Neural cell (in vitro differentiated cells): ENCODE measurements around the gene LYPLAL1. TPM values are rescaled to one million over a fixed set of nuclear protein-coding genes. Genes with fewer than 3 reads are reported as not detected.

Source experiments
- H2AFZ ChIP-seq: fragments of 200-600, 300-800 bp; sonication (generic), shearing (Covaris generic); 2 replicates; pipeline ENCODE4 v1.6.0; 2014; ENCODE audit warnings: low read depth, mild to moderate bottlenecking, antibody characterized with exemption, low read length, moderate library complexity
- H3F3A ChIP-seq: fragments of 200-600 bp; shearing (Covaris generic); 2 replicates; pipeline ENCODE4 v1.6.1; 2016; ENCODE audit warnings: mild to moderate bottlenecking, moderate library complexity, mixed read lengths, antibody characterized with exemption, low read length; ENCODE audit not compliant: insufficient read depth, poor library complexity, severe bottlenecking
- H3K27ac ChIP-seq: fragments of 200-600, 300-800 bp; sonication (generic), shearing (Covaris generic); 2 replicates; pipeline ENCODE4 v1.5.1; 2014; ENCODE audit warnings: mild to moderate bottlenecking, low read length, moderate library complexity
- H3K27me3 ChIP-seq: fragments of 300-800, 200-600 bp; sonication (generic), shearing (Covaris generic); 2 replicates; pipeline ENCODE4 v1.6.0; 2014; ENCODE audit warnings: mild to moderate bottlenecking, low read depth, low read length, moderate library complexity; ENCODE audit not compliant: insufficient read depth
- H3K36me3 ChIP-seq: fragments of 300-800, 200-600 bp; sonication (generic), shearing (Covaris generic); 2 replicates; pipeline ENCODE4 v1.5.1; 2014; ENCODE audit warnings: mild to moderate bottlenecking, antibody characterized with exemption, low read length, moderate library complexity; ENCODE audit not compliant: insufficient read depth
- H3K4me2 ChIP-seq: fragments of 300-800, 200-600 bp; sonication (generic), shearing (Covaris generic); 2 replicates; pipeline ENCODE4 v1.6.0; 2014; ENCODE audit warnings: mild to moderate bottlenecking, low read length
- H3K4me3 ChIP-seq: fragments of 300-800, 200-600 bp; sonication (generic), shearing (Covaris generic); 2 replicates; pipeline ENCODE4 v1.5.1; 2014; ENCODE audit warnings: mild to moderate bottlenecking, low read length, moderate library complexity
- H3K79me2 ChIP-seq: fragments of 200-600 bp; shearing (Covaris generic); replicated peaks from 2 replicates; pipeline ENCODE4 v1.6.0; 2014; ENCODE audit warnings: mild to moderate bottlenecking, low read length, moderate library complexity; ENCODE audit not compliant: insufficient read depth
- H3K9ac ChIP-seq: fragments of 300-800, 200-600 bp; sonication (generic), shearing (Covaris generic); 2 replicates; pipeline ENCODE4 v1.6.1; 2016; ENCODE audit warnings: mild to moderate bottlenecking, low read length, mixed read lengths
- H3K9me2 ChIP-seq: fragments of 200-600 bp; shearing (Covaris generic); 2 replicates; pipeline ENCODE4 v1.6.1; 2016; ENCODE audit warnings: mild to moderate bottlenecking, low read length, mixed read lengths; ENCODE audit not compliant: insufficient read depth
- H3K9me3 ChIP-seq: fragments of 200-600, 300-800 bp; sonication (generic), shearing (Covaris generic); 2 replicates; pipeline ENCODE4 v1.6.1; 2016; ENCODE audit warnings: mild to moderate bottlenecking, mixed run types, low read length, moderate library complexity, mixed read lengths
- H4K20me1 ChIP-seq: fragments of 200-600 bp; shearing (Covaris generic); 2 replicates; pipeline ENCODE4 v1.6.1; 2016; ENCODE audit warnings: mild to moderate bottlenecking, mixed run types; ENCODE audit not compliant: insufficient read depth
- EP300 ChIP-seq: fragments of 450-650 bp; conservative IDR thresholded peaks from 2 replicates; pipeline ENCODE4 v1.6.1; 2014; ENCODE audit warnings: antibody characterized with exemption, mild to moderate bottlenecking, moderate library complexity; ENCODE audit not compliant: poor library complexity, severe bottlenecking
- EZH2 ChIP-seq: fragments of 200-600, 300-800 bp; shearing (Covaris generic), sonication (generic); IDR thresholded peaks from 2 replicates; pipeline ENCODE4 v1.6.1; 2014; ENCODE audit warnings: antibody characterized with exemption, low read length, borderline replicate concordance, mild to moderate bottlenecking; ENCODE audit not compliant: insufficient read depth, poor library complexity, severe bottlenecking
- MXI1 ChIP-seq: fragments of 450-650 bp; conservative IDR thresholded peaks from 2 replicates; pipeline ENCODE4 v1.6.1; 2014; ENCODE audit warnings: antibody characterized with exemption, mild to moderate bottlenecking; ENCODE audit not compliant: poor library complexity, severe bottlenecking
- POLR2AphosphoS5 ChIP-seq: IDR thresholded peaks from 2 replicates; pipeline ENCODE4 v1.6.1; 2012
- RAD21 ChIP-seq: fragments of 450-650 bp; conservative IDR thresholded peaks from 2 replicates; pipeline ENCODE4 v1.6.1; 2014; ENCODE audit warnings: antibody characterized with exemption, mild to moderate bottlenecking, moderate library complexity
- REST ChIP-seq: IDR thresholded peaks from 2 replicates; pipeline ENCODE4 v1.6.1; 2012; ENCODE audit warnings: borderline replicate concordance
- SMC3 ChIP-seq: fragments of 450-650 bp; conservative IDR thresholded peaks from 2 replicates; pipeline ENCODE4 v1.6.1; 2014; ENCODE audit warnings: antibody characterized with exemption, mild to moderate bottlenecking, moderate library complexity; ENCODE audit not compliant: poor library complexity
- TAF1 ChIP-seq: IDR thresholded peaks from 2 replicates; pipeline ENCODE4 v1.6.1; 2012; ENCODE audit warnings: low read depth
- polyA plus RNA-seq: library from polyadenylated mRNA; depleted of rRNA; stranded (reverse); fragments of >200 nt; gene quantifications from 2 replicates; pipeline ENCODE4 v1.2.3, GENCODE V29; 2014
- TF ChIP-seq, protein P1 (sequence below): fragments of 450-650 bp; IDR thresholded peaks from 2 replicates; pipeline ENCODE4 v1.5.1; 2014; ENCODE audit warnings: antibody characterized with exemption, mild to moderate bottlenecking, moderate library complexity; ENCODE audit not compliant: poor library complexity, severe bottlenecking

LYPLAL1 gene
- polyA plus RNA-seq, 1 donor from 2014 or later = 38.1 TPM

DNA sequence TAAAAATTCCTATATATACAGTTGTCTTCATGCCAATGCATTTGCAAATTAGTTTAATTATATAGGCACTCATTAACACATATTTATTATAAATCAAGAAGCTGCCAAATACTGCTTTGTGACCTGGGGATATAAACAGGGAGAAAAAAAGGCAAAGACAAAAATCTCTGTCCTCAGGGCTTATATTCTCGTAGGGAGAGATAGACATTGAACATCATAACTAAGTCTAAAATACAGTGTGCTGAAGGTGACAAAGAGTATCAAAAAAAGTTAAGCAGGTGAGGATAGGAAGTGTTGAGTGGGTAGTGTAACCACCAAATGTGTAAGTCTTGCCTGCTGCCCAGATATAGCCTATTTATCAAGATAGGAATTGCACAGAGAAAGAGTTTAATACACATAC, 40.7 kb upstream of the LYPLAL1 start:
- Histone ChIP-seq H3K4me3 (no peak overlapping the region), H3K79me2 (no peaks in the 10 kb centered on the region), H3K9me3 (no peaks in the 10 kb centered on the region), H4K20me1 (no peaks in the 10 kb centered on the region), H3K4me2 (no peak overlapping the region), H3K9me2 (no peaks in the 10 kb centered on the region), H3K36me3 (no peaks in the 10 kb centered on the region), H3F3A (no peaks in the 10 kb centered on the region), H3K27me3 (no peaks in the 10 kb centered on the region), H2AFZ (no peak overlapping the region), H3K9ac (no peak overlapping the region), H3K27ac (no peak overlapping the region)
- TF ChIP-seq MXI1 (no peak), SMC3 (no peak), EZH2 (no peak), REST (no peak), POLR2AphosphoS5 (no peak), EP300 (no peak), TAF1 (no peak), RAD21 (no peak)
- TF ChIP-seq, protein P1, sequence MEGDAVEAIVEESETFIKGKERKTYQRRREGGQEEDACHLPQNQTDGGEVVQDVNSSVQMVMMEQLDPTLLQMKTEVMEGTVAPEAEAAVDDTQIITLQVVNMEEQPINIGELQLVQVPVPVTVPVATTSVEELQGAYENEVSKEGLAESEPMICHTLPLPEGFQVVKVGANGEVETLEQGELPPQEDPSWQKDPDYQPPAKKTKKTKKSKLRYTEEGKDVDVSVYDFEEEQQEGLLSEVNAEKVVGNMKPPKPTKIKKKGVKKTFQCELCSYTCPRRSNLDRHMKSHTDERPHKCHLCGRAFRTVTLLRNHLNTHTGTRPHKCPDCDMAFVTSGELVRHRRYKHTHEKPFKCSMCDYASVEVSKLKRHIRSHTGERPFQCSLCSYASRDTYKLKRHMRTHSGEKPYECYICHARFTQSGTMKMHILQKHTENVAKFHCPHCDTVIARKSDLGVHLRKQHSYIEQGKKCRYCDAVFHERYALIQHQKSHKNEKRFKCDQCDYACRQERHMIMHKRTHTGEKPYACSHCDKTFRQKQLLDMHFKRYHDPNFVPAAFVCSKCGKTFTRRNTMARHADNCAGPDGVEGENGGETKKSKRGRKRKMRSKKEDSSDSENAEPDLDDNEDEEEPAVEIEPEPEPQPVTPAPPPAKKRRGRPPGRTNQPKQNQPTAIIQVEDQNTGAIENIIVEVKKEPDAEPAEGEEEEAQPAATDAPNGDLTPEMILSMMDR = no peak

DNA sequence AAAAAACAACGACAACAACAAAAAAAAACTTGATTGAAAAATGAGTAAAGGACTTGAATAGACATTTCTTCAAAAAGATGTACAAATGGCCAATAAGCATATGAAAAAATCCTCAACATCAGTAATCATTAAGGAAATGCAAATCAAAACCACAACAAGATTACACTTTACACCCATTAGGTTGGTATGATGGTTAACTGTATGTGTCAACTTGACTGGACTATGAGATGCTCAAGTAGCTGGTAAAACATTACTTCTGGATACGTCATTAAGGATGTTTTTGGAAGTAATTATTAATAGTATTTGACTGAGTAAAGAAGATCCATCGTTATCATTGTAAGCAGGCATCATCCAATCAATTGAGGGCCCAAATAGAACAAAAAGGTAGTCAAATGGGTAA, 34.9 kb upstream of the LYPLAL1 start:
- Histone ChIP-seq H3K9ac (no peak overlapping the region), H3K27me3 (no peaks in the 10 kb centered on the region), H2AFZ (no peak overlapping the region), H3K27ac (no peak overlapping the region), H3K79me2 (no peaks in the 10 kb centered on the region), H3F3A (no peaks in the 10 kb centered on the region), H3K4me3 (no peak overlapping the region), H3K9me2 (no peaks in the 10 kb centered on the region), H3K9me3 (no peaks in the 10 kb centered on the region), H3K36me3 (no peaks in the 10 kb centered on the region), H4K20me1 (no peaks in the 10 kb centered on the region), H3K4me2 (no peak overlapping the region)
- TF ChIP-seq, protein P1 = no peak
- no peak for TF ChIP-seq RAD21
- no peak for TF ChIP-seq EZH2
- no peak for TF ChIP-seq TAF1
- no peak for TF ChIP-seq SMC3
- no peak for TF ChIP-seq MXI1
- no peak for TF ChIP-seq EP300
- TF ChIP-seq REST = no peak
- TF ChIP-seq POLR2AphosphoS5 = no peak
